ENCODE results near the gene AGBL1.

Gene AGBL1

DNA sequence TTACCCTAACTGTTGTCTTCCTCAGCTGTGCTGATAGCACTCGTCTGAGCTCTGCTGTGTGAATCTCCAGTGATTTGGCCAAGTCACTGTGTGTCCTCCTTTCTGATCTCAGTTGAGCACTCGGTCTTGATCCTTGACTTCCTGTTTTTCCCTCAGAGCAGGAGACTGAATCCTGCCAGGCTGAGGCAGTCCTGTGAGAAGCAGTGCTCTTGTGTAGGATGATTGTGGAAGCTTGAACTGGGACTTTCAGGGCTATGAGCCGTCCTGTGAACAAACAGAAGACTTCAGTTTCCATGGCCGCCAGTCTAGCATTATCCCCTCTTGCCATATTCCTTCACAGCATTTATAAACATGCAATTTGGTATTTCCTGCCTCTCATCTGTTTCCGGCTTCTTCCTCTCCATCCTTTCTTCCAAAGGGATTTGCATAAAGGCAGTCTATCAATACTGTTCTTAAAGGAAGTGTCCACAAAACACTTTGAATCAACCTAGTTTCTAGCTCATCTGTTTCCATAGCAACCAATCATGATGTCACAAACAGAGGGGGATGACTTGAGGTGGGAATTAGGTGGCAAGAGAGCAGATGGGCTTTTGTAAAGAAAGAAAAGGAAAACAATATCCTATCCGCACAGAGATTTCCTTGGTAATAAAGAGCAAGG lies 237.2 kb downstream of the AGBL1 start:
- FAIRE-seq (no peak), DNase-seq (ENCODE audit: insufficient read length, low spot score) (no peak)
- TF ChIP-seq, protein P1, sequence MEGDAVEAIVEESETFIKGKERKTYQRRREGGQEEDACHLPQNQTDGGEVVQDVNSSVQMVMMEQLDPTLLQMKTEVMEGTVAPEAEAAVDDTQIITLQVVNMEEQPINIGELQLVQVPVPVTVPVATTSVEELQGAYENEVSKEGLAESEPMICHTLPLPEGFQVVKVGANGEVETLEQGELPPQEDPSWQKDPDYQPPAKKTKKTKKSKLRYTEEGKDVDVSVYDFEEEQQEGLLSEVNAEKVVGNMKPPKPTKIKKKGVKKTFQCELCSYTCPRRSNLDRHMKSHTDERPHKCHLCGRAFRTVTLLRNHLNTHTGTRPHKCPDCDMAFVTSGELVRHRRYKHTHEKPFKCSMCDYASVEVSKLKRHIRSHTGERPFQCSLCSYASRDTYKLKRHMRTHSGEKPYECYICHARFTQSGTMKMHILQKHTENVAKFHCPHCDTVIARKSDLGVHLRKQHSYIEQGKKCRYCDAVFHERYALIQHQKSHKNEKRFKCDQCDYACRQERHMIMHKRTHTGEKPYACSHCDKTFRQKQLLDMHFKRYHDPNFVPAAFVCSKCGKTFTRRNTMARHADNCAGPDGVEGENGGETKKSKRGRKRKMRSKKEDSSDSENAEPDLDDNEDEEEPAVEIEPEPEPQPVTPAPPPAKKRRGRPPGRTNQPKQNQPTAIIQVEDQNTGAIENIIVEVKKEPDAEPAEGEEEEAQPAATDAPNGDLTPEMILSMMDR (IDR thresholded peaks at IDR 0.05; ENCODE audit: insufficient read depth, missing control alignments): no peak

DNA sequence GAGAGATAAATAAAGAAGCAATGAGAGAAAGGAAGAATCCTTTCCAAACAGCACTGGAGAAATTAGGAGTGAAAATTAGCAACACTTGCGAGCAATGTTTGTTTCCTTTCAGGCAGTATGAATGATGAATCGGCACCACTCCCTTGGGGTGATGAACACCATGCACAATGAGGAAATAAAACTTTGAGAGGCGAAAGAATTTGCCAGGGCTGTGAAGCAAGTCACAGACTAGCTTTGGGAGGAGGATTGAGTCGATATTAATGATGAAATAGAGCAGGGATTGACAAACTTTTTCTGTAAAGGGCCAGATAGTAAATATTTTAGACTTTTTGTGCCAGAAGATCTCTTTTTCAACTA lies 237.7 kb downstream of the AGBL1 start:
- TF ChIP-seq, protein P1 (IDR thresholded peaks at IDR 0.05; ENCODE audit: insufficient read depth, missing control alignments): no peak
- FAIRE-seq: no peak
- DNase-seq (ENCODE audit: insufficient read length, low spot score): no peak

DNA sequence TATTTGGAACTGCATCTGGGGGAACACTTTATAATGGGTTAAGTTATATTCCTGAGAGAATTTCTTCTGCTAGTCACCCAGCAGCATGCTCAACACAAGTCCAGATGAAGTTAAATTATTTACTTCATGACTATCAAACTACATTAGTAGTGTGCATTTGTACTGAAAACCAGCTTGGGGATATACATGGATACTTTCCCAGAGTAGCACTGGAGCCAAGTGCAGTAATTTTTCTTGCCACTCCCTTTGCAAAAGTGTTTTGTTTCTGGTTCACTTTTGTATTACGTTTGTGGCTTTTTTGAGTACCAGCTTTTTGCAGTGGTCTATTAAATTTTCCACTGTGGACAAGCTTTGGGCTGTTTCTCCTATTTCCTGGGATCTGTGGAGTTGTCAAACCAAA lies 243.0 kb downstream of the AGBL1 start:
- TF ChIP-seq, protein P1 (IDR thresholded peaks at IDR 0.05; ENCODE audit: insufficient read depth, missing control alignments): no peak
- DNase-seq (ENCODE audit: insufficient read length, low spot score) (no peak), FAIRE-seq (no peak)

DNA sequence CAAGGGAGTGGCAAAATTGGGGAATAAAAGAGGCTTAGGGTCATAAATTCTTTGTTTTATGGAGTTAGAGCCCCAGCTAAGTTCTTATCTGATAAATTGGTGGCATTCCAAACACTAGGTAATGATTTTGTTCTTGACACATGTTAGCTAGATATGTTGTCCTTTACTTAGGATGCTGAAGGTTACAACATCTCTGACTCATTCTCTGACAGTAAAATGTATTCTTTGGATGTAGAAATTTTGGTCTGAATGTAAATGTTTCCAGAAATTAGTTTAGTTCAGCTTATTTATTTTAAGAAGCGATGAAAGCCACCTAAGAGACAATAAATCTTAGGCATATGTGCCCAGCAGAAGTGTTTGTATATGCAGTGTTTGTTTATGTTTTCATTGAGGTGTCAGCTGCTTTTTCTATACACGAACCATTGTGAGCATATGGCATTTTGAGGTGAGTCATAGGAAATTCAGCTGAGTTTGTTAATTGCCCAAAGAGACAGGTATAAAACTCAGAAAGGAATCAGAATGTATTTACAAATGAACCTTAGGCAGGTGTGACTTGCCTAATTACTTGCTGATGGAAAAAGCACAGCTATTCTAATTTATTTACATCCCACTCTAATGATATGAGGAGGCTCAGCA lies 247.7 kb downstream of the AGBL1 start:
- TF ChIP-seq, protein P1 (IDR thresholded peaks at IDR 0.05; ENCODE audit: insufficient read depth, missing control alignments): no peak
- FAIRE-seq (no peak), DNase-seq (ENCODE audit: insufficient read length, low spot score) (no peak)

DNA sequence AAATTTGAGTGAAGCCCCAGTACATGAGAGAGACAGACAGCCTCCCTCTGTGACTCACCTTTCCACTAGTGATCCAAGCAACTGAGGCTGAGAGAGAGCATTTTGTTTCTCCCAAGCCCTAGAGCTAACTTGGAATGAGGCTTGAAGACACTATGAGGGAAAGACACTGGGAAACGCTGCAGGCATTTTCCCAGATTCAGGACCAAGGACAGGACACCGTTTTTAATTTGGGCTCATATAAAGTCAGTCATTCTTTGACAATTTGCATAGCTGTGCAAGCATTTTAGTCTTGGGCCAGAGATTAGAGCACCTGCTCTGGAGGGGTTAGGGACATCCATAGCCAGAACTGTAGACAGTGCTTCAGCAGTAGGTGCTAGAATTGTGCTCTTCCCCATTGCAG lies 249.0 kb downstream of the AGBL1 start:
- DNase-seq (ENCODE audit: insufficient read length, low spot score) (no peak), FAIRE-seq (no peak)
- TF ChIP-seq, protein P1 (IDR thresholded peaks at IDR 0.05; ENCODE audit: insufficient read depth, missing control alignments): no peak

DNA sequence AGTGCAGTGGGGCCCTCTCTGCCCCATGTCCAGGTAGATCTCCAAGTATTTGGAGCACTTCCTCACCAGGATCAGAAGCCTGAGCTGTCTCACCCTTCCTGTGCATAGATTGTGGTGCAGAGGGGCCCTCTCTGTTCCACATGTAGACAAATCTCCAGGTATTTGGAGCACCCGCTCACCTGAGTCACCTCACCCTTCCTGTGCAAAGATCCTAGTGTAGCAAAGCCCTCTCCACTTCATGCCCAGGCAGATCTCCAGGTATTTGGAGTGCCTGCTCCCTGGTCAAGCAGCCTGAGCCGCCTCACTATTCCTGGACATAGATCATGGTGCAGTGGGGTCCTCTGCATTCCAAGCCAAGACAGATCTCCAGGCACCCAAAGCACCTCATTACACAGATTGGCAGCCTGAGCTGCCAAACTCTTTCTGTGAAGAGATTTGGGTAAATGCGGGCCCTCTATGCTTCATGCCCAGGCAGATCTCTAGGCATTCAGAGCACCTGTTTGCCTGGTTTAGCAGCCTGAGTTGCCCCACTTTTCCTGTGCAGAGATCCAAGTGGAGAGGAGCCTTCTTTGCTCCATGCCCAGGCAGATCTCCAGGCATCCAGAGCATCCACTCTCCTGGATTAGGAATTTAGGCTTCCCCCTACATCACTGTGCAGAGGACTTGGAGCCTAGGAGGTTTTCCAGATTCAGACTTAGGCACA lies 249.8 kb downstream of the AGBL1 start:
- FAIRE-seq (no peak), DNase-seq (ENCODE audit: insufficient read length, low spot score) (no peak)
- TF ChIP-seq, protein P1 (IDR thresholded peaks at IDR 0.05; ENCODE audit: insufficient read depth, missing control alignments): no peak

DNA sequence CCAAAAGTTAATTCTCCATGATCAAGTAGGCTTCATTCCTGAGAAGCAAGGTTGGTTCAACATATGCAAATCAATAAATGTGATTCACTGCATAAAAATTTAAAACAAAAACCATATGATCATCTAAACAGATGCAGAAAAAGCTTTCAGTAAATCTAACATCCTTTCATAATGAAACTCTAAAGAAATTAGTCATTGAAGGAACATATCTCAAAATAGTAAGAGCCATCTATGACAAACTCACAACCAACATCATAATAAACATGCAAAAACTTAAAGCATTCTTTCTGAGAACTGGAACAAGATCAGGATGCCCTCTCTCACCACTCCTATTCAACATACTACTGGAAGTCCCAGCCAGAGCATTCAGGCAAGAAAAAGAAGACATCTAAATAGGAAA lies 254.1 kb downstream of the AGBL1 start:
- TF ChIP-seq, protein P1 (IDR thresholded peaks at IDR 0.05; ENCODE audit: insufficient read depth, missing control alignments): no peak
- FAIRE-seq (no peak), DNase-seq (ENCODE audit: insufficient read length, low spot score) (no peak)
